Muscle of leg (tissue), 11 donors: ENCODE data around the gene MTFR1L. TPM values are rescaled to one million over a fixed set of nuclear protein-coding genes. Genes with fewer than 3 reads are reported as not detected.

Experiments used
- DNase-seq: peaks from one replicate; pipeline ENCODE4 v3.0.0; 2013
- H3K27ac ChIP-seq: one replicate; pipeline ENCODE4 v1.5.1; 2013; ENCODE audit warnings: mild to moderate bottlenecking, low read length, control low read depth
- H3K27me3 ChIP-seq: one replicate; pipeline ENCODE4 v1.6.1; 2013; ENCODE audit warnings: low read length; ENCODE audit not compliant: control insufficient read depth, insufficient read depth
- H3K36me3 ChIP-seq: one replicate; pipeline ENCODE4 v1.6.1; 2013; ENCODE audit warnings: low read length; ENCODE audit not compliant: control insufficient read depth, insufficient read depth
- H3K4me1 ChIP-seq: one replicate; pipeline ENCODE4 v1.6.1; 2013; ENCODE audit warnings: low read length; ENCODE audit not compliant: control insufficient read depth, insufficient read depth
- H3K4me3 ChIP-seq: one replicate; pipeline ENCODE4 v1.5.1; 2013; ENCODE audit warnings: low read length, control low read depth
- H3K9me3 ChIP-seq: replicated peaks from 2 replicates; pipeline ENCODE4 v1.6.1; 2013; ENCODE audit warnings: low read depth, low read length; ENCODE audit not compliant: control insufficient read depth
- WGBS: methylation state at CpG from one replicate; pipeline ENCODE4 v1.1.5; 2013; ENCODE audit warnings: missing lambda C conversion rate; ENCODE audit not compliant: insufficient coverage; 5-methylcytosine and 5-hydroxymethylcytosine counted together
- polyA plus RNA-seq, 8 donors: library from polyadenylated mRNA; unstranded; fragments of 120-200 nt; gene quantifications; one replicate each; pipeline versions ENCODE4 v1.2.1 to v1.2.3, GENCODE V29; 2013; ENCODE audit warnings: inconsistent platforms in 1 of 8, low replicate concordance in 1 of 8; ENCODE audit not compliant: insufficient read length in 8 of 8, insufficient read depth in 1 of 8
- total RNA-seq: library from RNA; stranded (reverse); fragments of 120-200 nt; gene quantifications from one replicate; pipeline ENCODE4 v1.2.4, GENCODE V29; 2013

The MTFR1L gene
- total and polyA plus RNA-seq, 9 donors = 53.2 to 76.3 (median 63.7) TPM

GRCh38 chr1:25774921-25775771 is 44.6 kb upstream of the MTFR1L start:
- Histone ChIP-seq H3K36me3 (peaks cover 18% of the 10 kb centered on the region), H3K9me3 (no peaks in the 10 kb centered on the region), H3K27ac (no peak overlapping the region), H3K27me3 (no peaks in the 10 kb centered on the region), H3K4me1 (peaks cover 30% of the 10 kb centered on the region), H3K4me3 (no peak overlapping the region)
- 46% methylated on average over 11 of the region's 16 CpGs for WGBS
- no peak for DNase-seq

- DNase-seq = no peak
- H3K4me3 ChIP-seq = no peak overlapping the region
- H3K27ac ChIP-seq = no peak overlapping the region
- no peaks in the 10 kb centered on the region for H3K9me3 ChIP-seq
- peaks cover 18% of the 10 kb centered on the region for H3K36me3 ChIP-seq
- H3K4me1 ChIP-seq = peaks cover 15% of the 10 kb centered on the region
- no peaks in the 10 kb centered on the region for H3K27me3 ChIP-seq
- 86% methylated on average over 4 of the region's 8 CpGs for WGBS
Measured at GRCh38 chr1:25779388-25779787, 40.4 kb upstream of the MTFR1L start.

- H3K36me3 ChIP-seq = peaks cover 22% of the 10 kb centered on the region
- DNase-seq = no peak
- peaks cover 15% of the 10 kb centered on the region for H3K4me1 ChIP-seq
- no peak overlapping the region for H3K4me3 ChIP-seq
- WGBS = no CpG with 5 or more reads among the region's 4 CpGs
- no peaks in the 10 kb centered on the region for H3K27me3 ChIP-seq
- H3K27ac ChIP-seq = no peak overlapping the region
- no peaks in the 10 kb centered on the region for H3K9me3 ChIP-seq
Measured at GRCh38 chr1:25779894-25780293, 39.9 kb upstream of the MTFR1L start.

DNA sequence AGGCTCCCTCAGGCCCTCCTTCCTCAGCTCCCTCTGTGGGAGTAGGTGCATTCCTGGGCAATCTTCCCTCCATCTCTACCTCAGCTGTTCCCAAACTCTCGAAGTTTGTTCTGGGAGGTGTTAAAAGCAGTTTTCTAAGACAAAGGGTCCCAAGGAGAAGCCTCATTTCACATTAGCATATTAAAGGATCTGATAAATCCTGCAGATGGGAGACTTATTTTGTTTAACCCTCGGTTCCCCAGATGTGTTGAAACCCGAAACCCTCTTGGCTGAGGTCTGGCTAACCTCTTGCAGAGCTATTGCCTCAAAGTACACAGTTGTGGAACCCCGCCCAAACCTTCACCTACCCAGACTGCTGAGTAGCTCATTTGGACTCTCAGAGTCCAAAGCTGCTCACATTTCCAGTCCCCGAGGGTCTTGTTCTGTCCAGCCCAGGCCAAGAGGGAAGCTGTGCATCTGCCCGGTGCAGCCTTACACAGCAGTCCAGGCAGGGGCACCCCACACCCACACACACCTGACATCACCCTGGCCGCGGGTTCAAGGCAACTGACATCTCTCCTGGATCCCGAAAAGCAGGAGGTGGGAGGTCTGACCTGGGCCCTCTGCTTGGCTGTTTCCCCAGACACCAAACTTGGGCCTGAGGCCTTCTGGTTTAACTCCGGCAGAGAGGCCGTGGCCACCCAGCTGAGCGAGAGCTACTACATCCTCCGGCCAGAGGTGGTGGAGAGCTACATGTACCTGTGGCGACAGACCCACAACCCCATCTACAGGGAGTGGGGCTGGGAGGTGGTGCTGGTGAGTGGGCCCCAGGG is 39.2 kb upstream of the MTFR1L start:
- DNase-seq = peak; percentile 74
- H3K36me3 ChIP-seq = peaks cover 24% of the 10 kb centered on the region
- no peak overlapping the region for H3K4me3 ChIP-seq
- no peaks in the 10 kb centered on the region for H3K27me3 ChIP-seq
- 32% methylated on average over 7 of the region's 14 CpGs for WGBS
- H3K9me3 ChIP-seq = no peaks in the 10 kb centered on the region
- peaks cover 9% of the 10 kb centered on the region for H3K4me1 ChIP-seq
- H3K27ac ChIP-seq = no peak overlapping the region

GRCh38 chr1:25781130-25781433 is 38.7 kb upstream of the MTFR1L start:
- 58% methylated on average over 1 of the region's 3 CpGs for WGBS
- Histone ChIP-seq H3K27me3 (no peaks in the 10 kb centered on the region), H3K9me3 (no peaks in the 10 kb centered on the region), H3K27ac (no peak overlapping the region), H3K36me3 (peaks cover 26% of the 10 kb centered on the region), H3K4me3 (no peak overlapping the region), H3K4me1 (peaks cover 9% of the 10 kb centered on the region)
- DNase-seq = no peak

- Histone ChIP-seq H3K36me3 (peaks cover 24% of the 10 kb centered on the region), H3K9me3 (no peaks in the 10 kb centered on the region), H3K27me3 (no peaks in the 10 kb centered on the region), H3K4me3 (no peak overlapping the region), H3K4me1 (peaks cover 17% of the 10 kb centered on the region), H3K27ac (no peak overlapping the region)
- DNase-seq = no peak
- no CpG with 5 or more reads among the region's 18 CpGs for WGBS
Measured at GRCh38 chr1:25782608-25783201, 37.0 kb upstream of the MTFR1L start.

DNA sequence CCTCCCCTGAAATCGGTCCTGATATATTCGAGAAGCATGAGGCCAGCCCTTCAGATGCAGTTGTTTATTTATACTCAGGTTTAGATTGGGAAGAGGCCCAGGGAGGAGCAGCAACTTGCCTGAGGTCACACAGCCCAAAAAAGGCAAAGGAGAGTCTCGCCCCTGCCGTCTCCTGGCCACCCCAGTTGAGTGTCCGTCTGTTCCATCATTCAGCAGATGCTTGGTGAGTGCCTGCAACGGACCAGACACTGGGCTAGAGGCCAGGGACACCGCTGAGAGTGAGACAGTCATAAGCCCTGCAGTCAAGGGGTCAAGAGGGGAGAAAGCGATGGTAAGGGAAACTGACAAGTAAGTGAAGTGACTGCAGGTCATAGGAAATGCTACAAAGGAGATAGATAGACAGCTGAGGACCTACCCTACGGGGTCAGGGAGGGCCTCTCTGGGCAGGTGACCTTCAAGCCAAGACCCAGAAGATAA is 35.1 kb upstream of the MTFR1L start:
- Histone ChIP-seq H3K27me3 (no peaks in the 10 kb centered on the region), H3K4me3 (no peak overlapping the region), H3K9me3 (no peaks in the 10 kb centered on the region), H3K36me3 (peaks cover 13% of the 10 kb centered on the region), H3K4me1 (peaks cover 17% of the 10 kb centered on the region), H3K27ac (no peak overlapping the region)
- 59% methylated on average over 7 of the region's 9 CpGs for WGBS
- DNase-seq = no peak

DNA sequence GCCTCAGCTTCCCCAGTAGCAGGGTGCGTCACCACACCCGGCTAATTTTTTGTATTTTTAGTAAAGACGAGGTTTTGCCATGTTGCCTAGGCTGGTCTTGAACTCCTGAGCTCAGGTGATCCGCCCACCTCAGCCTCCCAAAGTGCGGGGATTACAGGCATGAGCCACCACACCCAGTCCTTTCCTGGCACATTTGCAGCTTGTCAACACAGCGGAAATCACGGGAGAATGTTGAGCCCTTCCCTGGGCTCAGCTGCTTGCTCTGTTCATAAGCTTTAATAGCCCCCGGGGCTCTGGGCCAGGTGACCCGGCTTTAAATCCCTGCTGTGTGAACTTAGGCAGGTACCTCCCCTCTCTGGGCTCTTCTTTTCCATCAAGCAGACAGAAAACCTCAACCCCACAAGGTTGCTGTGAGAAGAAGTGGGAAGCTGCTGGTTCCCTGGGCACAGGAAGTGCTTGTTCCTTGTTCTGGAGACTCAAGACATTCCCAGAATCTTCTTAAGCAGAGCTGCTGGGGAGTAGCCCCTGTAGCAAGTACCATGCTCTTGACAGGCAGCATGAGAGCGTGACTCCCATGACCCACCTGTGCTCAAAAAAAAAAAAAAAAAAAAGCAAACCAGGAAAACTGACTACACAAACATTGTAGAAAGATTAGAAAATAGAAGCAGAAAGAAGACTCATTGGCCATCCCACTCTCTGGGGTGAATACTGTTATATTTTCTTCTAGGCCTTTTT is 34.3 kb upstream of the MTFR1L start:
- 70% methylated on average over 6 of the region's 10 CpGs for WGBS
- Histone ChIP-seq H3K4me1 (peaks cover 17% of the 10 kb centered on the region), H3K27ac (no peak overlapping the region)

DNA sequence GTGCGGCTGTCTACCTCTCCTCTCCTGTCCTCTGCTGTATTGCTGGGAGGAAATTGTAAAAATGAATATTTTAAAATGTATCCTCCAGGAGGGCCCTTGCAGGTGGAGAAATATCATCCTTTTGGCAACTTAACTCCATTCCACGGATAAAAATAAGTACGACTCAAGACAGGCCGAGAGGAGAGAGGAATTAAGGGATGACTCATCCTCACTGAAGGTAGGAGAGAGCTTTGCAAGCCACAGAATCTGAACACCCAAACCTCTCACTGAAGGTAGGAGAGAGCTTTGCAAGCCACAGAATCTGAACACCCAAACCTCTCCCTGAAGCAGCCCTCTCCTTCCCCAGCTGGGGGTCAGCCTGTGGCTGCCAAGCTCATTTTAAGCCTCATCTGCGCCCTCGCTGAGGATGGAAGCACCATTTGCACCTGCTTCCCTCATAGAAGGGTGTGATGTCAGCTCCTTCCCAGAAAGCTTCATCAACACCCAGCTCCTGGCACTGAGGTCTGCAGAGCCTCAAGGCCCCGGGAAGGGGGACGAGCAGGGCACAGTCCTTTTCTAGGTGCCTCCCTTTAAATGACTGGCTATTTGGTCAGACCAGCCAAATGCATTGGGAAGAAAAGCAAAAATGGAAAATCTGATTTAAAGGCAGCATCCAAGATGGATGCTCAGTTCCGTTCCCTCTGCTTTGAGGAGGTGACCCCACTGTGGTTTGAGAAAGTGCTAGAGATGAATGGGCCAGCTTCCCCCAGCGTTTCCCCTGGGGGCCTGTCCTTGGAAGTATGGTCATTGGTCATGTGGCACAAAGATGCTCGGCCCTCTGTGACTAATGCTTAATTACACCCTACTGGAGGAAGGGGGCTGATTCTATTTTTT is 32.6 kb upstream of the MTFR1L start:
- Histone ChIP-seq H3K4me3 (no peak overlapping the region), H3K27ac (no peak overlapping the region), H3K27me3 (no peaks in the 10 kb centered on the region), H3K4me1 (peaks cover 12% of the 10 kb centered on the region), H3K9me3 (no peaks in the 10 kb centered on the region), H3K36me3 (peaks cover 9% of the 10 kb centered on the region)
- no peak for DNase-seq
- WGBS = 59% methylated on average over 4 of the region's 11 CpGs

More for the DNA sequence above, 34.3 kb upstream of the MTFR1L start:
- Histone ChIP-seq H3K4me3 (no peak overlapping the region), H3K9me3 (no peaks in the 10 kb centered on the region), H3K36me3 (peaks cover 13% of the 10 kb centered on the region), H3K27me3 (no peaks in the 10 kb centered on the region)
- DNase-seq = no peak
